OCI-LY1 (cell line): ENCODE data around the gene HECA.

ENCODE experiments used
- H2AFZ ChIP-seq: fragments of 200-600 bp; sonication (generic), shearing (Covaris generic); 2 replicates; pipeline ENCODE4 v1.6.0; 2014; ENCODE audit warnings: antibody characterized with exemption, mild to moderate bottlenecking, low read length
- H3F3A ChIP-seq: fragments of 200-600 bp; sonication (generic), shearing (Covaris generic); 2 replicates; pipeline ENCODE4 v1.6.0; 2014; ENCODE audit warnings: mild to moderate bottlenecking, antibody characterized with exemption, low read length, moderate library complexity; ENCODE audit not compliant: insufficient read depth
- H3K27ac ChIP-seq: fragments of 200-600 bp; sonication (generic); 2 replicates; pipeline ENCODE4 v1.5.1; 2014; ENCODE audit warnings: low read length, mixed run types, mild to moderate bottlenecking, low read depth; ENCODE audit not compliant: poor library complexity, severe bottlenecking
- H3K27me3 ChIP-seq: fragments of 200-600 bp; sonication (generic); 2 replicates; pipeline ENCODE4 v1.6.0; 2014; ENCODE audit warnings: antibody characterized with exemption, mild to moderate bottlenecking, low read length, moderate library complexity; ENCODE audit not compliant: insufficient read depth
- H3K36me3 ChIP-seq: fragments of 200-600 bp; sonication (generic); 2 replicates; pipeline ENCODE4 v1.6.1; 2014; ENCODE audit warnings: mild to moderate bottlenecking, antibody characterized with exemption, low read length, moderate library complexity, mixed read lengths; ENCODE audit not compliant: insufficient read depth
- H3K4me1 ChIP-seq: fragments of 200-600 bp; sonication (generic); 2 replicates; pipeline ENCODE4 v1.5.1; 2014; ENCODE audit warnings: mild to moderate bottlenecking, low read length, moderate library complexity; ENCODE audit not compliant: insufficient read depth, severe bottlenecking
- H3K4me2 ChIP-seq: fragments of 200-600 bp; sonication (generic), shearing (Covaris generic); 2 replicates; pipeline ENCODE4 v1.6.1; 2014; ENCODE audit warnings: low read length
- H3K4me3 ChIP-seq: fragments of 200-600 bp; sonication (generic); 2 replicates; pipeline ENCODE4 v1.5.1; 2014; ENCODE audit warnings: low read length, low read depth, mild to moderate bottlenecking, mixed read lengths; ENCODE audit not compliant: poor library complexity, severe bottlenecking
- H3K79me2 ChIP-seq: fragments of 200-600 bp; shearing (Covaris generic); 2 replicates; pipeline ENCODE4 v1.6.1; 2016; ENCODE audit warnings: mixed run types, low read length, mixed read lengths; ENCODE audit not compliant: insufficient read depth
- H3K9ac ChIP-seq: fragments of 200-600 bp; sonication (generic), shearing (Covaris generic); 2 replicates; pipeline ENCODE4 v1.6.1; 2014; ENCODE audit warnings: mild to moderate bottlenecking, low read length, mixed read lengths
- H3K9me2 ChIP-seq: fragments of 200-600 bp; sonication (generic), shearing (Covaris generic); 2 replicates; pipeline ENCODE4 v1.6.1; 2014; ENCODE audit warnings: low read depth, mild to moderate bottlenecking, low read length, mixed read lengths
- H3K9me3 ChIP-seq: fragments of 200-600 bp; shearing (Covaris generic); 2 replicates; pipeline ENCODE4 v1.6.1; 2014; ENCODE audit warnings: low read length, mixed read lengths
- H4K20me1 ChIP-seq: fragments of 200-600 bp; sonication (generic), shearing (Covaris generic); 2 replicates; pipeline ENCODE4 v1.6.0; 2016; ENCODE audit warnings: mild to moderate bottlenecking, low read length; ENCODE audit not compliant: insufficient read depth
- CTCF ChIP-seq: fragments of 200-600 bp; sonication (generic), shearing (Covaris generic); IDR thresholded peaks from 2 replicates; pipeline ENCODE4 v1.5.1; 2017; ENCODE audit warnings: mild to moderate bottlenecking, antibody characterized with exemption, low read length, moderate library complexity, mixed read lengths
- EZH2 ChIP-seq: fragments of 200-600 bp; sonication (generic), shearing (Covaris generic); IDR thresholded peaks from 2 replicates; pipeline ENCODE4 v1.8.0; 2017; ENCODE audit warnings: borderline replicate concordance, mixed run types, mild to moderate bottlenecking, antibody characterized with exemption, low read length, moderate library complexity, mixed read lengths

The HECA gene

GRCh38 chr6:139134817-139135577, at the start of gene HECA:
Gene HECA (plus strand): TSS chr6:139135080. CDS start chr6:139135397, 317 bp downstream.
- H3K4me3 ChIP-seq: peak within 1 kb of the TSS; percentile 89
- peak within 1 kb of the TSS; percentile 86 for H3K9ac ChIP-seq
- no peaks in the 10 kb centered on the region for H3K27me3 ChIP-seq
- H3K4me1 ChIP-seq: peaks cover 62% of the 10 kb centered on the region
- H3K36me3 ChIP-seq: peaks cover 22% of the 10 kb centered on the region; the same call in 1 of the 2 replicates
- no peaks in the 10 kb centered on the region for H3K9me3 ChIP-seq
- H3K9me2 ChIP-seq: no peaks in the 10 kb centered on the region
- no peak within 1 kb of the TSS for H2AFZ ChIP-seq
- H3F3A ChIP-seq: 0 out of 2 replicates have a peak, but pooled peaks cover 6% of the 10 kb centered on the region
- TF ChIP-seq EZH2 (no peak), CTCF (no peak)
- peak within 1 kb of the TSS; percentile 83 for H3K27ac ChIP-seq
- no peaks in the 10 kb centered on the region for H4K20me1 ChIP-seq
- H3K4me2 ChIP-seq: peak within 1 kb of the TSS; percentile 72
- H3K79me2 ChIP-seq: peaks cover 39% of the 10 kb centered on the region

GRCh38 chr6:139091826-139092225, 43.1 kb upstream of the HECA start:
- Histone ChIP-seq H3K4me2 (no peak overlapping the region), H3K9me3 (no peaks in the 10 kb centered on the region), H3K4me1 (peaks cover 3% of the 10 kb centered on the region), H3K79me2 (no peaks in the 10 kb centered on the region), H2AFZ (no peak overlapping the region), H3K9ac (no peak overlapping the region), H3K4me3 (no peak overlapping the region), H3K9me2 (no peaks in the 10 kb centered on the region), H3F3A (no peaks in the 10 kb centered on the region), H3K27ac (no peak overlapping the region), H4K20me1 (no peaks in the 10 kb centered on the region), H3K27me3 (no peaks in the 10 kb centered on the region), H3K36me3 (no peaks in the 10 kb centered on the region)
- no peak for TF ChIP-seq EZH2
- no peak for TF ChIP-seq CTCF

- no peak overlapping the region for H3K27ac ChIP-seq
- TF ChIP-seq EZH2 (no peak), CTCF (no peak)
- no peak overlapping the region for H3K9ac ChIP-seq
Observed at GRCh38 chr6:139099984-139100383, 34.9 kb upstream of the HECA start.

More at GRCh38 chr6:139099984-139100383, 34.9 kb upstream of the HECA start:
- H2AFZ ChIP-seq: no peak overlapping the region
- H3K9me3 ChIP-seq: no peaks in the 10 kb centered on the region
- no peak overlapping the region for H3K4me2 ChIP-seq
- H3K79me2 ChIP-seq: no peaks in the 10 kb centered on the region
- H3K4me3 ChIP-seq: no peak overlapping the region
- no peaks in the 10 kb centered on the region for H3F3A ChIP-seq
- no peaks in the 10 kb centered on the region for H4K20me1 ChIP-seq
- H3K27me3 ChIP-seq: no peaks in the 10 kb centered on the region
- H3K4me1 ChIP-seq: no peaks in the 10 kb centered on the region
- no peaks in the 10 kb centered on the region for H3K9me2 ChIP-seq
- H3K36me3 ChIP-seq: no peaks in the 10 kb centered on the region
